HepG2 (cell line): ENCODE data around the gene OTOP3. TPM values are rescaled to one million over a fixed set of nuclear protein-coding genes. Genes with fewer than 3 reads are reported as not detected.

Source experiments
- ATAC-seq: fragments of 200-7000 bp; cut with Tn5 transposase; 3 replicates; pipeline ENCODE4 v1.9.1; 2020; ENCODE audit warnings: mild to moderate bottlenecking, moderate library complexity
- BruUV-seq: library from RNA; stranded (reverse); fragments of 400-500 nt; replicated peaks from 2 replicates; lab custom pipeline; 2021; lab: Mats Ljungman, UMichigan
- CTCF ChIA-PET: fragments of 300-600 bp; formaldehyde crosslinking; extraction: SDS; loops from one replicate; lab custom pipeline; 2021; ENCODE audit warnings: low total read pairs, inconsistent platforms, low intra/inter-chr PET ratio; lab: Yijun Ruan, JAX
- POLR2A ChIA-PET: fragments of 350-600 bp; sonication (Branson Sonifier 250); formaldehyde crosslinking; loops from one replicate; lab custom pipeline; 2020; ENCODE audit warnings: antibody characterized with exemption, inconsistent platforms; lab: Yijun Ruan, JAX
- DNase-seq: peaks from one replicate; pipeline ENCODE4 v3.0.0-alpha.2; 2015; ENCODE audit warnings: low spot score
- FAIRE-seq: peaks from 3 replicates; lab custom pipeline; 2011; peaks lifted over from hg19 to GRCh38; lab: Jason Lieb, UNC
- H2AFZ ChIP-seq: one replicate; pipeline ENCODE4 v1.6.1; 2011; ENCODE audit warnings: low read length, inconsistent platforms
- H3K27ac ChIP-seq: fragments of 300-600 bp; 3 replicates; pipeline ENCODE4 v1.8.0; 2011; ENCODE audit warnings: mixed run types, mild to moderate bottlenecking, mixed read lengths, low read length, inconsistent platforms; ENCODE audit not compliant: insufficient read depth; ENCODE audit errors: extremely low read length
- H3K27me3 ChIP-seq, 2 experiments: fragments of 200-600 bp in 1 of 2; 2 replicates in 1 of 2; 3 replicates in 1 of 2; pipeline versions ENCODE4 v1.6.0 to v1.8.0; 2011; ENCODE audit warnings: low read length in 2 of 2, mild to moderate bottlenecking in 2 of 2, moderate library complexity in 2 of 2, inconsistent platforms in 1 of 2; ENCODE audit not compliant: insufficient read depth in 2 of 2, control insufficient read depth in 1 of 2
- H3K36me3 ChIP-seq, 2 experiments: fragments of 200-600 bp in 1 of 2; replicated peaks in 1 of 2; 2 replicates in 1 of 2; 3 replicates in 1 of 2; pipeline versions ENCODE4 v1.5.1 to v1.8.0; 2011; ENCODE audit warnings: low read length in 2 of 2, inconsistent platforms in 1 of 2; ENCODE audit not compliant: insufficient read depth in 2 of 2, control insufficient read depth in 1 of 2
- H3K4me1 ChIP-seq: 2 replicates; pipeline ENCODE4 v1.5.1; 2012; ENCODE audit warnings: low read length, inconsistent platforms; ENCODE audit not compliant: insufficient read depth
- H3K4me2 ChIP-seq: 2 replicates; pipeline ENCODE4 v1.6.0; 2011; ENCODE audit warnings: low read depth, low read length, inconsistent platforms
- H3K4me3 ChIP-seq, 3 experiments: fragments of 200-600 bp in 1 of 3; sonication (generic), shearing (Covaris generic) in 1 of 3; replicated peaks in 1 of 3; 2 replicates each; pipeline ENCODE4 v1.5.1; 2011 to 2016; ENCODE audit warnings: low read length in 3 of 3, inconsistent platforms in 2 of 3, low read depth in 2 of 3, mild to moderate bottlenecking in 2 of 3, control low read depth in 1 of 3, mixed read lengths in 1 of 3; ENCODE audit not compliant: insufficient read depth in 1 of 3
- H3K79me2 ChIP-seq: one replicate; pipeline ENCODE4 v1.6.1; 2011; ENCODE audit warnings: low read length, inconsistent platforms; ENCODE audit not compliant: insufficient read depth
- H3K9ac ChIP-seq: 2 replicates; pipeline ENCODE4 v1.6.0; 2011; ENCODE audit warnings: mild to moderate bottlenecking, low read depth, low read length, inconsistent platforms; ENCODE audit not compliant: insufficient read depth
- H3K9me3 ChIP-seq: 2 replicates; pipeline ENCODE4 v1.5.1; 2012; ENCODE audit warnings: mild to moderate bottlenecking, low read length
- H4K20me1 ChIP-seq: 2 replicates; pipeline ENCODE4 v1.6.0; 2011; ENCODE audit warnings: inconsistent platforms, mild to moderate bottlenecking, low read length, moderate library complexity; ENCODE audit not compliant: insufficient read depth
- AKAP8 ChIP-seq: sonication (generic); formaldehyde crosslinking; IDR thresholded peaks from 2 replicates; pipeline ENCODE4 v1.5.1; 2020; ENCODE audit warnings: mild to moderate bottlenecking, missing genetic modification reagents
- ARHGAP35 ChIP-seq: sonication (generic); formaldehyde crosslinking; IDR thresholded peaks from 2 replicates; pipeline ENCODE4 v1.9.0; 2022; ENCODE audit warnings: mild to moderate bottlenecking, inconsistent platforms, moderate library complexity, missing genetic modification reagents, borderline replicate concordance
- DPF2 ChIP-seq: sonication (generic); formaldehyde crosslinking; IDR thresholded peaks from 2 replicates; pipeline ENCODE4 v1.4.0; 2020; ENCODE audit warnings: mild to moderate bottlenecking, low read depth, missing genetic modification reagents, borderline replicate concordance
- FLYWCH1 ChIP-seq: sonication (generic); formaldehyde crosslinking; IDR thresholded peaks from 2 replicates; pipeline ENCODE4 v1.8.1; 2023; ENCODE audit warnings: mild to moderate bottlenecking, missing genetic modification reagents
- GATA4 ChIP-seq: sonication (generic); IDR thresholded peaks from 2 replicates; pipeline ENCODE4 v1.6.1; 2016; ENCODE audit warnings: antibody characterized with exemption, low read depth, borderline replicate concordance
- HOXA3 ChIP-seq: sonication (generic); formaldehyde crosslinking; IDR thresholded peaks from 2 replicates; pipeline ENCODE4 v1.5.0; 2020; ENCODE audit warnings: missing genetic modification reagents
- KDM5A ChIP-seq: fragments of 200-600 bp; sonication (generic); IDR thresholded peaks from 2 replicates; pipeline ENCODE4 v1.7.0; 2018; ENCODE audit warnings: antibody characterized with exemption, mild to moderate bottlenecking, low read length, borderline replicate concordance
- KDM6A ChIP-seq: IDR thresholded peaks from 2 replicates; pipeline ENCODE4 v1.6.1; 2016; ENCODE audit warnings: low read depth
- NR1H2 ChIP-seq: sonication (generic); formaldehyde crosslinking; IDR thresholded peaks from 2 replicates; pipeline ENCODE4 v1.8.1; 2022; ENCODE audit warnings: low read depth, missing genetic modification reagents, borderline replicate concordance
- PAWR ChIP-seq: sonication (generic); formaldehyde crosslinking; IDR thresholded peaks from 2 replicates; pipeline ENCODE4 v1.4.0; 2020; ENCODE audit warnings: missing genetic modification reagents, mild to moderate bottlenecking, borderline replicate concordance
- SALL2 ChIP-seq: sonication (generic); formaldehyde crosslinking; IDR thresholded peaks from 2 replicates; pipeline ENCODE4 v1.8.1; 2023; ENCODE audit warnings: mild to moderate bottlenecking, missing genetic modification reagents, inconsistent platforms
- SRSF9 ChIP-seq: fragments of 200-400 bp; formaldehyde crosslinking; IDR thresholded peaks from 2 replicates; pipeline ENCODE4 v1.6.1; 2018; ENCODE audit warnings: borderline replicate concordance, mild to moderate bottlenecking, low read depth, low read length; ENCODE audit not compliant: insufficient read depth, poor library complexity, severe bottlenecking
- ZFP36L2 ChIP-seq: sonication (generic); formaldehyde crosslinking; IDR thresholded peaks from 2 replicates; pipeline ENCODE4 v1.4.0; 2020; ENCODE audit warnings: missing genetic modification reagents
- ZFP62 ChIP-seq: sonication (generic); formaldehyde crosslinking; IDR thresholded peaks from 2 replicates; pipeline ENCODE4 v1.4.0; 2020; ENCODE audit warnings: missing genetic modification reagents
- ZNF569 ChIP-seq: sonication (generic); formaldehyde crosslinking; IDR thresholded peaks from 2 replicates; pipeline ENCODE4 v1.5.0; 2020; ENCODE audit warnings: mild to moderate bottlenecking, missing genetic modification reagents, moderate library complexity, borderline replicate concordance
- ZNF672 ChIP-seq: sonication (generic); formaldehyde crosslinking; IDR thresholded peaks from 2 replicates; pipeline ENCODE4 v1.8.1; 2022; ENCODE audit warnings: missing genetic modification reagents
- WGBS: methylation state at CpG from one replicate; pipeline ENCODE4 v1.1.6; 2017; ENCODE audit warnings: low lambda C conversion rate; 5-methylcytosine and 5-hydroxymethylcytosine counted together
- in situ Hi-C: cut with HindIII; loops from 2 replicates; pipeline ENCODE4 v1.10.0; 2017; ENCODE audit warnings: low pct_unique_long_range_greater_than_20kb; ENCODE audit not compliant: extremely low pct_ligation_motif_present
- intact Hi-C: fragments of 100-400 bp; cut with micrococcal nuclease; formaldehyde crosslinking; loops from one replicate; pipeline ENCODE4 v1.10.0; 2022; ENCODE audit not compliant: unreplicated experiment
- polyA plus RNA-seq, 8 experiments: library from polyadenylated mRNA; depleted of rRNA in 3 of 8; stranded (reverse) in 7 of 8; unstranded in 1 of 8; fragments of >200 nt; fragmentation: Illumina TruSeq in 4 of 8; extraction: Trizol in 4 of 8; gene quantifications; 2 replicates each; pipeline versions ENCODE4 v1.2.1 to v1.2.3, GENCODE V29; 2011 to 2016; ENCODE audit warnings: low read depth in 4 of 8, missing spikeins in 1 of 8, mixed read lengths in 1 of 8; ENCODE audit not compliant: insufficient read depth in 1 of 8
- total RNA-seq, 5 experiments: library from RNA; depleted of rRNA; stranded (reverse); fragments of >200 nt; fragmentation: Illumina TruSeq; extraction: Trizol; gene quantifications; 2 replicates each; pipeline ENCODE4 v1.2.3, GENCODE V29; 2016; ENCODE audit warnings: low read depth in 1 of 5
- TF ChIP-seq, protein P1 (sequence below): sonication (generic); formaldehyde crosslinking; IDR thresholded peaks from 2 replicates; pipeline ENCODE4 v1.4.0; 2020; ENCODE audit warnings: missing genetic modification reagents
- TF ChIP-seq, protein P2 (sequence below), 2 experiments: sonication (generic) in 1 of 2; formaldehyde crosslinking in 1 of 2; IDR thresholded peaks; 2 replicates each; pipeline versions ENCODE4 v1.5.1 to v1.6.1; 2011 to 2020; ENCODE audit warnings: borderline replicate concordance in 1 of 2, low read depth in 1 of 2, low read length in 1 of 2, mild to moderate bottlenecking in 1 of 2, missing genetic modification reagents in 1 of 2, moderate library complexity in 1 of 2

Gene OTOP3
- total and polyA plus RNA-seq, 2 of the 13 experiments (the other 11 are each of a cell fraction or from before 2014, with no cell fraction given): not detected

DNA sequence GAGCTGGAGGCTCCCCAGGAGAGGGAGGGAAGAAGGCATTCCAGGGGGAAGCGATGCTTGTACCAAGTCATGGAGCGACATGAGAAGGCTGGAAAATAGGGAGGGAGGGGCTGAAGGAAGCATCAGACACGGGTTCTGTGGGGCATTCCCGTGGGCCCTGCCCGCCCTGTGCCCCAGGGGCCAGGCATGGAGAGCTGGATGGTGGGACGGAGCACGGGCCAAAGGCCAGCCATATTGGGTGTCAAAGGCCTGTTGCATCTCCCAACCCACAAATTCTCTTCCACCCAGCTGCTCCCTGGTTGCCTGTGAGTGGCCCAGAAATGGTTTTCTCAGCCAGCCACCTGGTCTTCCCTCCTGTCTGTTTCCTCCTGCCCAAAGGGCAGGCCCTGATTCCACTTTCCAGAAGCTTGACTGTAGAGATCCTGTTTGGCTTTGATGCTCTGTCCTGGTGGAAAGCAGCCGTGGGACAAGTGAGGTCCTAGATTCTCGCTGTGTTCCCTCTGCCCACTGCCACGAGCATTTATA, 54.9 kb downstream of the OTOP3 start (continued):
- TF ChIP-seq, protein P1, sequence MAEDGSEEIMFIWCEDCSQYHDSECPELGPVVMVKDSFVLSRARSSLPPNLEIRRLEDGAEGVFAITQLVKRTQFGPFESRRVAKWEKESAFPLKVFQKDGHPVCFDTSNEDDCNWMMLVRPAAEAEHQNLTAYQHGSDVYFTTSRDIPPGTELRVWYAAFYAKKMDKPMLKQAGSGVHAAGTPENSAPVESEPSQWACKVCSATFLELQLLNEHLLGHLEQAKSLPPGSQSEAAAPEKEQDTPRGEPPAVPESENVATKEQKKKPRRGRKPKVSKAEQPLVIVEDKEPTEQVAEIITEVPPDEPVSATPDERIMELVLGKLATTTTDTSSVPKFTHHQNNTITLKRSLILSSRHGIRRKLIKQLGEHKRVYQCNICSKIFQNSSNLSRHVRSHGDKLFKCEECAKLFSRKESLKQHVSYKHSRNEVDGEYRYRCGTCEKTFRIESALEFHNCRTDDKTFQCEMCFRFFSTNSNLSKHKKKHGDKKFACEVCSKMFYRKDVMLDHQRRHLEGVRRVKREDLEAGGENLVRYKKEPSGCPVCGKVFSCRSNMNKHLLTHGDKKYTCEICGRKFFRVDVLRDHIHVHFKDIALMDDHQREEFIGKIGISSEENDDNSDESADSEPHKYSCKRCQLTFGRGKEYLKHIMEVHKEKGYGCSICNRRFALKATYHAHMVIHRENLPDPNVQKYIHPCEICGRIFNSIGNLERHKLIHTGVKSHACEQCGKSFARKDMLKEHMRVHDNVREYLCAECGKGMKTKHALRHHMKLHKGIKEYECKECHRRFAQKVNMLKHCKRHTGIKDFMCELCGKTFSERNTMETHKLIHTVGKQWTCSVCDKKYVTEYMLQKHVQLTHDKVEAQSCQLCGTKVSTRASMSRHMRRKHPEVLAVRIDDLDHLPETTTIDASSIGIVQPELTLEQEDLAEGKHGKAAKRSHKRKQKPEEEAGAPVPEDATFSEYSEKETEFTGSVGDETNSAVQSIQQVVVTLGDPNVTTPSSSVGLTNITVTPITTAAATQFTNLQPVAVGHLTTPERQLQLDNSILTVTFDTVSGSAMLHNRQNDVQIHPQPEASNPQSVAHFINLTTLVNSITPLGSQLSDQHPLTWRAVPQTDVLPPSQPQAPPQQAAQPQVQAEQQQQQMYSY (CRISPR knock-in tag): no peak
- no peak for TF ChIP-seq ZNF672 (CRISPR knock-in tag)
- no peak for TF ChIP-seq HOXA3
- TF ChIP-seq FLYWCH1: no peak
- no peak for TF ChIP-seq PAWR

DNA sequence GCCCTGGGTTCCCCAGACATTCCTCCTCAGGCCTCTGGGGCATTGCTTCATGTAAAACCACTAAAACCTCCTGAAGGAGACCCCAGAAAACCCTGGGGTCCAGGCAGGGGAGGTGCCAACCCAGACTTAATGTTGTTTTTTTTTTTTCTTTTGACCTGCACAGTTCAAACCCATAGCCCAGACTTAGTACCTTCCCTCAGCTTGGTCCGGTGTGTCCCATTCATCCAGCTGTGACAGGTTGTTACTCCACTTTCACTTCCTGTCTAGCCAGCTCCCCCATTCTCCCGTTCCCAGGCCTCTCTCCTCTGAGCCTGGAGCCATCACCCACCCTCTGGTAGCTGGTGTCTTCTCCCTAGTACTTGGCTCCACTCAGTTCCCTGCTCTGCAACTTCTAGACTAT, 56.5 kb downstream of the OTOP3 start:
- Histone ChIP-seq H3K27me3 (peaks cover 0 to 9% of the 10 kb centered on the region in 2 experiments; a peak in 2 of 5 replicates), H3K36me3 (no peaks in the 10 kb centered on the region), H3K4me2 (peak overlapping the region; percentile 49), H2AFZ (no peak overlapping the region), H3K27ac (no peak overlapping the region), H3K4me1 (peaks cover 51% of the 10 kb centered on the region), H3K79me2 (no peaks in the 10 kb centered on the region), H3K9ac (no peak overlapping the region), H3K9me3 (no peaks in the 10 kb centered on the region), H4K20me1 (no peaks in the 10 kb centered on the region), H3K4me3 (peak overlapping the region in 1 of 3 experiments; percentile 32; a peak in 1 of 6 replicates)
- DNase-seq: no peak
- no peak for FAIRE-seq
- ChIA-PET CTCF (interaction anchor here (1.5 kb wide), 1 partner anchor 32 kb away, joined by 3 read pairs; no protein-coding TSS in a partner anchor), POLR2A (interaction anchor here (0.9 to 2.5 kb wide), 8 partner anchors 15 to 139 kb away, joined by 3 to 36 read pairs (median 4); partner anchors contain the start of genes FDXR, HID1, MRPL58 and NT5C)
- WGBS: 18% methylated on average over 2 of the region's 2 CpGs
- no TSS peak for BruUV-seq
- ATAC-seq: 0 out of 3 replicates have a peak, but pooled peaks have one; percentile 2
- in situ Hi-C loops (no loop called here), intact Hi-C loops (no loop called here)
- TF ChIP-seq KDM5A: no peak
- TF ChIP-seq, protein P2, sequence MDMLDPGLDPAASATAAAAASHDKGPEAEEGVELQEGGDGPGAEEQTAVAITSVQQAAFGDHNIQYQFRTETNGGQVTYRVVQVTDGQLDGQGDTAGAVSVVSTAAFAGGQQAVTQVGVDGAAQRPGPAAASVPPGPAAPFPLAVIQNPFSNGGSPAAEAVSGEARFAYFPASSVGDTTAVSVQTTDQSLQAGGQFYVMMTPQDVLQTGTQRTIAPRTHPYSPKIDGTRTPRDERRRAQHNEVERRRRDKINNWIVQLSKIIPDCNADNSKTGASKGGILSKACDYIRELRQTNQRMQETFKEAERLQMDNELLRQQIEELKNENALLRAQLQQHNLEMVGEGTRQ (IDR thresholded peaks at IDR 0.05; ENCODE audit: low read depth, low read length): no peak
- TF ChIP-seq, protein P2 (CRISPR knock-in tag; IDR thresholded peaks at IDR 0.05; ENCODE audit: borderline replicate concordance): no peak
- no peak for TF ChIP-seq ZFP62 (CRISPR knock-in tag)
- TF ChIP-seq ZFP36L2 (CRISPR knock-in tag): no peak
- no peak for TF ChIP-seq ZNF569
- TF ChIP-seq SRSF9: no peak
- no peak for TF ChIP-seq NR1H2 (CRISPR knock-in tag)
- TF ChIP-seq SALL2: 0 out of 2 replicates have a peak, but pooled peaks have one; percentile 36
- TF ChIP-seq ARHGAP35 (CRISPR knock-in tag): no peak
- TF ChIP-seq KDM6A: no peak
- TF ChIP-seq DPF2: 0 out of 2 replicates have a peak, but pooled peaks have one; percentile 4
- TF ChIP-seq GATA4: no peak
- no peak for TF ChIP-seq AKAP8 (CRISPR knock-in tag)
